GM12801 (cell line): ENCODE results near the gene CA11.

Source experiments
- CTCF ChIP-seq: IDR thresholded peaks from one replicate; pipeline ENCODE4 v1.5.1; 2011; ENCODE audit warnings: control low read depth; ENCODE audit not compliant: insufficient read length; ENCODE audit errors: extremely low read depth

The CA11 gene

DNA sequence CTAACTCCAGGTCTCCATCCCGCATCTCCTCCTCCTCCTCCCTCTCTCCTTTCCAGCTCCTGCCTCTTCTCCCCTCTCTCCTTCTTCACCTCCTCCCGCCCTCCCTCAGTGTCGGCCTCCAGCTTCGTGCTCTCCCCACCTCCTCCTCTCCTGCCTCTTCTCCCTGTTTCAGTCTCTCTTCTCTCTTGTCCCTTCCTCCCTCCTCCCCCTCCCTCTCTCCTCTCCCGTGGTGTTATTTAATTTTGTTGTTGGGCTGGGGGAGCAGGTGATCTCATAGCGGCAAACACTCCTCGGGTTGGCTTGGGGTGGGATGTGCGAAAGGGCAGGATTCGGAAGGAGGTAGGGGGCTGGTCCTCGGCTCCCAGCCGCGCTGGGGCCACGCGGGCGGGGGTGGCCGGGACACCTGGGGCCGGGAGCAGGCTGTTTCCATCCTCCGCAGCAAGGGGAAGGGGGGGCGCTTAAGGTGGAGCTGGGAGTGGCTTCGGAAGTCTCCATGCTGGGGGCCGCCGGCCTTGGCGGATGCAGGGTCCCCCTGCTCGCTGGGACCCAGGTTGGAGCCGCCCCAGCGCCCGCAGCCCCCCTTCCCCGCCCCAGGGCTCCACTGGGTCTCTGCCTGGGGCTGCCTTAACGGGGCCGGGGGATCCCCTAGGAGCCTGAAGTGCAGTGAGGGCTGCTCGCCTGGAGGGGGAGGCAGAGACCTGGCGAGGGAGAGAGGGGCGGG lies at the start of gene CA11:
Gene CA11, minus strand, starts transcription at position 187 of the 721 bp plus-strand sequence. CDS start 555 bp downstream, outside the sequence.
- no peak for TF ChIP-seq CTCF

DNA sequence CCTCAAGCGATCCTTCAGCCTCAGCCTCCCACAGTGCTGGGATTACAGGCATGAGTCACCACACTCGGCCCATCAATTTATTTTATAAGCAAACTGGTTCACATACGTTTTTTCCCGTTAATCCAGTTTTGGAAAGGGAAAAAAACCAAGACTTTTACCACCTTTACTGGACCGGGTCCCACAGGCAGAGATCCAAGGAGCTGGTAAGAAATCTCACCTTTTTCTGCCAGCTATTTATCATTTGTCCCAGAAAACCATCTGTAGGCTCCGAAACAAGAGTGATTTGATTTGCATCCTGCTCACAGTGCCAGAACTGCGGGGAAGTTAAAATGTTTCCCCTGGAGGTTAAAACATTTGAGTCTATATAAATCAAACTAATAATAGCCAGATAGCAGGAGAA lies 43.5 kb upstream of the CA11 start:
- no peak for TF ChIP-seq CTCF

DNA sequence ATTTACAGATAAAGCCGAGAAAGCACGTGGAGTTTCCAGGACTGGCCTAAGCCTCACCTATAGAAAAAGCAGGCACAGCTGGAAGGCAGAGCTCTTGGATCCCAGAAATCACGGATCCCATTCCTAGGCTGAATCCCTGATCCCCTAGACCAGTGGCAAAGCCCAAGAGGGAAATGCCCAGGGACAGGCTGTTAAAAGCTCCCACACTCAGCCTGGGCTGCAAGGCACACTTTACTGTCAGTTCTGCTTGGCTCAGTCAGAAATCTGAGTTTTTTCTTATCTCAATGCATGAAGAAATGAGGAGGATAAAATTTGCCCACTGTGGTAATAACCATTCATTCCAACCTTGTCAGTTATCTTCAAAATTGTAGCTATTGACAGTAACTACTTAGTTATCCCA lies 41.8 kb upstream of the CA11 start:
- no peak for TF ChIP-seq CTCF

- TF ChIP-seq CTCF: no peak
Measured at GRCh38 chr19:48686088-48686487, 40.1 kb upstream of the CA11 start.

GRCh38 chr19:48685583-48685982 lies 39.6 kb upstream of the CA11 start:
- TF ChIP-seq CTCF: no peak

GRCh38 chr19:48683349-48683748 lies 37.4 kb upstream of the CA11 start:
- no peak for TF ChIP-seq CTCF

DNA sequence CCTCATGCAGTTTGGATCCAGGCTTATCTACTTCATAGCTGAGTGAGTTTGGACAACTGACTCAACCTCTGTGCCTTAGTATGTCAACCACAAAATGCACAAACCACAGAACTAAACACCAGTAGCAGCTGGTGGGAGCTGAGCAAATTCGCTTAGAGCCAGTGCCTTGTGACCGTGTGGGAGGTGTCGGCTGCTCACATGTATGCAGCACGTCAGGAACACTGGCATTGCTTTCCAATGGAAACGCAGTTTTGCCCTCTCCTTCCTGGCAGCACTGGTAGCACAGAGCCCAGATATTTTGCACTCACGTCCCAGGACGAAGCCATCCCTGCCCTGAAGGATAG lies 35.1 kb upstream of the CA11 start:
- TF ChIP-seq CTCF: no peak
